ENCODE measurements around the gene BIN1.

Gene BIN1

DNA sequence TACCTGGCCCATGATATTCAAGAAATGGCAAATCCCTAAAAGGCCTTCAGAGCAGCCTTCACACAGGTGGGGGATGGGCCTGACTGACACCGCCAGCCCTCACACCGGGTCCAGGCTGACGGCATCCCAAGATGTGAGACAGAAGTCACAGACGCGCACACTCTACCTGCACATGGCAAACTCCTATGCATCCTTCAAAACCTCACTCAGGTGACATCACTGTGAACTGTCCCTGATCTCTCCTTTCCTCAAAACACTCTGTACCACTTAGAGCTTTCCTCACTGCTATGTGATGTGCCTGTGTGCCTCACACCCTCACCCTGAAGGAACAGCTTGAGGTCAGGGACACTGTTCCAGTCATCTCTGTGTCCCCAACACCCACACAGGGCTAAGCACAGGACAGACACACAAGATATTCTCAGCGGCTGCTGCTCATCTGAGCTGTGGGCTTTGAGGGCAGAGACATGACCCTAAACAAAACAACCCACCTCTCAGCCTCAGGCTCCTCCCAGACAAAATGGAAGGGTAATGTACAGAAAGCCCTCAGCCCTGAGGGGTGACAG lies 27.5 kb downstream of the BIN1 start:
- DNase-seq (ENCODE audit: low read depth in 4 of 4, low spot score in 1 of 4), result no peak

DNA sequence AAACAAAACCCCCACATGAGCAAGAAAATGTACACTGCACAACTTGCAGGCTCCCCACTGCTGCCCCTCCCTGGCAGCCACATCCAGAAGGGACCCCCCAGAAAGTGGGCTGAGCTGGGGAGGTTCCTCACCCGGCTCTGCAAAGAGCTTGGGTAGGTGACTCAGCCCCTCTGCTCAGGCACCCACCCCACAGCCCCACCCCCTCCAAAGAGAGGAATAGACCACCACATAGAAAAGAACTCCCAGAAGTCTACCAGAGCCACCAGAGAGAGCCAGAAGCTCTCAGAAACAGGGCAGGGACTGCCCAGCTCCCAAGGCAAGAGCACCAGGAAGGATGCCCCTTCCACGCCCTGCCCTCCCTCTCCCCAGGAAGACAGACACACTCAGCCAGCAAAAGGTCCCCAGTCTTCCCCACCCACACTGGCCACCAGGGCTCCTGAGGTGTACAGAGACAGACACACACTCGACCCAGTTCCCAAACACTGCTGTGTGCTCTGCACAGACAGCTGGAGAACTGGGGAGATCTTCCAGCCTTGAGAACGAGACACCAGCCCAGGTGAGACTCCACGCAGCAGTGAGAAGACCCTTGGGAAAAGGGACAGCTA lies 28.2 kb downstream of the BIN1 start:
- DNase-seq (ENCODE audit: low read depth in 4 of 4, low spot score in 1 of 4), result no peak

DNA sequence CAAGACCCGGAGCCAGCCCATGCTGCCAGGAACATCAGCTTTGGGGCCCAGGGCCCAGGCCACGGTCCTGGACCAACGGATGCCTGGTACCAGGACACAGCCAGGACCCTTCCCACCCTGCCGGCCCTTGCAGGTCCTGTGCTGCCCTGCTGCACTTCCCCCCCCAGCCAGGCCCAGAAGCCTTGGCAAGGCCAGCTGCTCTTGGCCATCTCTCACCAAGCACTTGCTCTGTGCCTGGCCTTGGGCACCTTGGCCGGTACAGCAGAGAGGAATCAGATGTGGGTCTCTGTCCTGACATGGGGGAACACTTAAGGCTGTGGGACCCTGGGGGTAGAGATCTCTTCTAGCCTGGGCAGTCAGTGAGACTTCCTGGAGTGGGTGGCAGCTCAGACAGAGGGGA lies 28.9 kb downstream of the BIN1 start:
- no peak for DNase-seq (ENCODE audit: low read depth in 4 of 4, low spot score in 1 of 4)

DNA sequence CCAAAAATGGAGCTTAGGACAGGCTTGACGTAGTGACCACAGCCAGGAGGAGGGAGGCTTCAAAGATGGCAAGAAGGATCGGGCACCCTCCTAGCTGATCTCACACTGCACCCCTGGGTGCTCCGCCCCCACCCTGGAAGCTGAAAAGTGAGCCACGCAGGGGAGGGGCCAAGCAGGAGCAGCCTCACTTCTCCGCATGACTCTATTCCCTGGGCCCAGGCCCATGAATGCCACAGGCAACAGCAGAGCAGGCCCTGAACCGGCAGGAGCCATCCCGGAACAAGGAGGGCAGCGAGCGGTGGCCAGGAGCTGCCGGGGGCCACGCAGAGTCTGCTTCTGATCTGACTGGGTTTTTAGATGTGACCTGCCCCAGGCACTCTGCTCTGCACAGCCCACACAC lies 30.0 kb downstream of the BIN1 start:
- DNase-seq (ENCODE audit: low read depth in 4 of 4, low spot score in 1 of 4), result no peak

DNA sequence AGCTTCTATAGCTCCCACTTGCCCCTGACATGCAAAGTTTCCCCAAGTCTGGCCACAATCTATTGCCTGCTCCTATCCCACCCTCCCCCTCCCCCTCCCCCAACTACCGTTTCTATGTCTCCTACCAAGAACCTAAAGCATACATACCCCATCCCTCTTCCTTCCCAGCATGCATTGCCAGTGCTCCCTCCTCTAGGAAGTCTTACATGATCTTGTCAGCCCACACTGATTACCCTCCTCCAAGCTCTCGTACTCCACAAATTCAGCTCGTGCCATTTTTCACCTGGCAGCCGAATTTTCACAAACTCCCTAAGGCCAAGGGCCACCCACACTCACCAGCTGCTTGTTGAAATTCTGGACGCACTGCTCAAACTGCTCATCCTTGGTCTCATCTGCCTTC lies 30.7 kb downstream of the BIN1 start:
- no peak for DNase-seq (ENCODE audit: low read depth in 4 of 4, low spot score in 1 of 4)

DNA sequence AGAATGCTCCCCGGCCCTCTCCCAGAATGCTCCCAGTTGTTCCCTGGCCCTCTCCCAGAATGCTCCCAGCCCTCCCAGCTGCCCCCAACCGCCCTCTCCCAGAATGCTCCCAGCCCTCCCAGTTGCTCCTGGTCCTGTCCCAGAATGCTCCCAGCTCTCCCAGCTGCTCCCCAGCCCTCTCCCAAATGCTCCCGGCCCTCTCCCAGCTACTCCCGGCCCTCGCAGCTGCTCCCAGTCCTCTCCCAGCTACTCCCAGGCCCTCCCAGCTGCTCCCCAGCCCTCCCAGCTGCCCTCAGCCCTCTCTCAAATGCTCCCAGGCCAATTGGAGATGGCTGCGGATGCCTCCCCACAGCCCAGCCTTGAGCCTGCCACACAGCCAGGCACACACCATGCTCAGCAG lies 31.1 kb downstream of the BIN1 start:
- no peak for DNase-seq (ENCODE audit: low read depth in 4 of 4, low spot score in 1 of 4)

DNA sequence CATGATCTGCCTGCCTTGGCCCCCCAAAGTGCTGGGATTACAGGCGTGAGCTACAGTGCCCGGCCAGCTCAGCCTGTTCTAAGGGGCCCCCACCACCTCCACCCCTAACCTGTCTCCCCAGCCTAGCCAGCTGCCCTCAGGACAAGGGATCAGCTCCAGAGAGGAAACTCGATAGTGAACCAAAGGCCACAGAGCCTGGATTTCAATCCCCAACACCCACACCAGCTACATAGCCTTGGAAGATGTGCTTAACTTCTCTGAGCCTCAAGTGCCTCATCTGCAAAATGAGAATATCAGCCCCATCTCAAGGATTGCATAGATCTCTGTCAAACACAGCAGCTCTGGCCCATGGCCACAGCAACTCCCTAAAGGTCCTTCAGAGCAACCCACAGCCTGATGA lies 32.0 kb downstream of the BIN1 start:
- no peak for DNase-seq (ENCODE audit: low read depth in 4 of 4, low spot score in 1 of 4)

DNA sequence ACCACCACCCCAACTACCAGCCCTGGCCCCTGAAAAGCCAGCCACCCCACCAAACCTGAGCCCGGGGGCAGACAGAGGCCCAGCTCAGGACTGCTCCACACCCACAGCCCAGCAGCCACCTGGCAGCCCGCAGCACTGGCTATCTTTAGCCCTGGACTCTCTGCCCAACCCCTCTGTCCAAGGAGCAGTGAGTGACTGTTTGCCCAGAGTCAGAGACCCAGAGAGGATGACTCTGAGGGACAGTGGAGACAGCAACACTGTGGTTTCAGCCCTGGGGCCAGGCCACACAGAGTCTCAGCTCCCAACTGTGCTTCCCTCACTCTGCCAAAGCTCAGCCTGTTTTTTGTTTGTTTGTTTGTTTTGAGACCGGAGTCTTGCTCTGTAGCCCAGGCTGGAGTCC lies 32.6 kb downstream of the BIN1 start:
- DNase-seq (ENCODE audit: low read depth in 4 of 4, low spot score in 1 of 4), result no peak

DNA sequence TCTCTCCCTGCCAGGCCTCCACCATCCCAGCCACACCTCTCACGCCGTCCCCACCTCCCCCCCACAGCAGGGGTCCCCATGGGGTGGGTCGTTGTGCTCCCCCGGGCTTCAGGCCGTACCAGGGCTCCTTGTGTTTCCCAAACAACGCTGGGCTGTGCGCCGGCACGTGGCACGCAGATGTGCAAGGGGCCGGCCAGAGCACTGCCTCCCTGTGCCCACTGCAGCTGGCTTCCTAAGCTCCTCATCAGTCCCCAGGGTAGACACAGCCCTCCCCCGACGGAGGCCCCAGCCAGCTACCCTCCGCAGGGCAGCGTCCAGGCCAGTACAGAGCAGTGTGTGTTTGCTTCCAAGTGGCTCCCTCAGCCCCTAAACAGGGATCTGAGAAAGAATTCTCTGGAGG lies 34.0 kb downstream of the BIN1 start:
- DNase-seq (ENCODE audit: low read depth in 4 of 4, low spot score in 1 of 4), result no peak

DNA sequence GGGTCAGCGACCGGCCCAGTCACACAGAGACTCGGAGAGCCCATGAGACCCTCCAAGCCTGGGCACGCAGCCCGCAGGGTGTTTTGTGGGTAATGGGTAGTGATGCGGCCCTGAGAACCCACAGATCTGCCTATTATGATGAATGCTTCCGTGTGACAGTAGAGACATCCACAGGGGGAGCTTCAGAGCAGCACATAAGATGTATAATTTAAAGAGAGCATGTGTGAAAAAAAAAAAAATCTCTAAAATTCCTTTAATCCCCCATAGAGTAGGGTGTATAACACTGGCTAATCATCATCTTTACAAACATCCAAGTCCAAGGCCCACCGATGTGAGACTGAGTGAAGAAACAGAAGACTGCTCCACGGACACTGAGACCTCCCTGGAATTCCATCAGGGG lies 34.6 kb downstream of the BIN1 start:
- no peak for DNase-seq (ENCODE audit: low read depth in 4 of 4, low spot score in 1 of 4)

DNA sequence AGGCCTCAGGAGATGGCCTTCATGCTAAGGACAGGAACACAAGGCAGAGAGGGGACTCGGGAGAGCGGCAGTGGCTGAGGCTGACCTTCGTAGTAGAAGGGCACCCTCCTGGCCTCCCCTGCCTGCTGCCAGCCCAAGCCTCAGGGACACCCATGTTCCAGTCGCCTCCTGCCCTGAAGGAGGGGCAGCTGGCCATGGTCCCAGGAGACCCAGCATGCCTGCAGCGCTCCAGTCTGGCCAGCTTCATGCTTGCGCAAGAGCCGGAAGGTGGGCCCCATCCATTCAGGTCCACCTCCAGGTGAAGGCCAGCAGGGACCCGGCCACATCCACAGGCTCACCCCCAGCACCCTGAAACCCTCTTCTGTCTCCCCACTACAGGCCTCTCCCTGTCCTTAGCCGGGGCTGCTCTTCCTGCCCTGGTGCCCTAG lies 35.0 kb downstream of the BIN1 start:
- no peak for DNase-seq (ENCODE audit: low read depth in 4 of 4, low spot score in 1 of 4)

DNA sequence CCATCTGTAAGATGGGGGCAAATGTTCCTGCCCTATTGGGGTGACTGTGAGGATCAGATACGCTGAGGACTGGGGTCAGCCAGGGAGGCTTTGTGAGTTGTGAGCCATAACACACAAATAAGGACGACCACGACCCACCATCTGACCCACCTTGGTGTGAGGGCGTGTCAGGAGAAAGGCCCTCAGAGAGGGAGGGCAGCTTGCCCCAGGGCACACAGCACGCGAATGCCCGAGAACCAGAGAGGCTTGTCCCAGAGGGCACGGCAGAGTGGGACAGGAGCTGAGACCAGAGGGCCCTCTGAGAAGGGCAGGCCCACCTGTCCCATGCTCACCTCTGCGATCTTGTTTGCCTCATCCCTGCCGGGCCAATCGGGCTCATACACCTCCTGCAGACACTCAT lies 36.7 kb downstream of the BIN1 start:
- no peak for DNase-seq (ENCODE audit: low read depth in 4 of 4, low spot score in 1 of 4)

DNA sequence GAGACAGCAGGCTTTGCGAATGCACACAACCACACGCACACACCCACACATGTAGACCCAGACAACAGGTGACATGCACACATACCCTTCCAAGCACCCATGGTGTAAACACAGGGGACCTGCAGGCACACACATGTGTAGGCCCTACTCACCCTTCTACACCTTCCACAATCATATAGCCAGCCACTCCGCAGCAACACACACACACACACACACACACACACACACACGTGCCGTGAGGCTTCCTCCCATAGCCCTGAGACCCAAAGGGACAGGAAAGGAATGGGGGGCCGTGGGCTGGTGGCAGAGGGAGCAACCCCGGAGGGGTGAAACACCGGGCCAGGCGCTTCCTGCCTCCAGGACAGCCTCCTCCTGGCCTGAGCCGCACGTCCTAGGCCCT lies 37.4 kb downstream of the BIN1 start:
- no peak for DNase-seq (ENCODE audit: low read depth in 4 of 4, low spot score in 1 of 4)

DNA sequence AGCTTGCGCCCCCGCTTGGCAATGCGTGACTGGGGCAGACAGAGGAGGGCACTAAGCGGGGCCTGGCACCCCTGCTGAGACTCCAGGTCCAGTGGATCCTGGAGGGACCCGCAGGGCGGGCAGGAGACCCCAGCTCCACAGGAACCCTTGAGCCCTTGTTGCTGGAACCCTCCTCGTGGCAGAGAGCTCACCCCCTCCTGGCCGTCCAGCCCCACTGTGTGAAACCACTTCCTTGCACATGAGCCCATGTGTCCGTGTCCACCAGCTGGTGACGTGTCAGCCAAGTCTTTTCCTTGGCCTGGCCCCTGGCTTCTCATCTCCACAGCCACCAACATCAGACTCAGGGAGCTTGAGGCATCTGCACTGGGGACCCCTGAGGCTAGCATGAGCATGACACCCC lies 38.0 kb downstream of the BIN1 start:
- DNase-seq (ENCODE audit: low read depth in 4 of 4, low spot score in 1 of 4), result no peak

DNA sequence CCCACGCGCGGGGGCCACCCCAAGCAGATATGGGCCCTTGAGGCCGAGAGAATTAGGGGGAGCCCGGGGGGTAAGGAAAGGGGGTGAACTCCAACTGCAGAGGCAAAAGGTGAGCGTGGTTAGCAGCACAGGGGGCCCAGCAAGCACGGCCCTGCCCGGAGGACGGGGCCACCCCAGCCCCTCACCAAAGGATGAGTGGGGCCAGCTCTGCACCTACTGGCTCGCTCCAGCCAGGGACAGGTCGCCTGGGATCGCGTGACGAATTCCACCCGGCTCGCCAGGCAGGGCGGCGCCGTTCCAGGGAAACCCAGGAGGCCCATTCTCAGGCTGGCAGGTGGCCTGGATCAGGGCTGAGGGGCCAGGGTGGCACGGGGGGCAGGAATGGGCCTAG lies 38.6 kb downstream of the BIN1 start:
- DNase-seq (ENCODE audit: low read depth in 4 of 4, low spot score in 1 of 4), result no peak

DNA sequence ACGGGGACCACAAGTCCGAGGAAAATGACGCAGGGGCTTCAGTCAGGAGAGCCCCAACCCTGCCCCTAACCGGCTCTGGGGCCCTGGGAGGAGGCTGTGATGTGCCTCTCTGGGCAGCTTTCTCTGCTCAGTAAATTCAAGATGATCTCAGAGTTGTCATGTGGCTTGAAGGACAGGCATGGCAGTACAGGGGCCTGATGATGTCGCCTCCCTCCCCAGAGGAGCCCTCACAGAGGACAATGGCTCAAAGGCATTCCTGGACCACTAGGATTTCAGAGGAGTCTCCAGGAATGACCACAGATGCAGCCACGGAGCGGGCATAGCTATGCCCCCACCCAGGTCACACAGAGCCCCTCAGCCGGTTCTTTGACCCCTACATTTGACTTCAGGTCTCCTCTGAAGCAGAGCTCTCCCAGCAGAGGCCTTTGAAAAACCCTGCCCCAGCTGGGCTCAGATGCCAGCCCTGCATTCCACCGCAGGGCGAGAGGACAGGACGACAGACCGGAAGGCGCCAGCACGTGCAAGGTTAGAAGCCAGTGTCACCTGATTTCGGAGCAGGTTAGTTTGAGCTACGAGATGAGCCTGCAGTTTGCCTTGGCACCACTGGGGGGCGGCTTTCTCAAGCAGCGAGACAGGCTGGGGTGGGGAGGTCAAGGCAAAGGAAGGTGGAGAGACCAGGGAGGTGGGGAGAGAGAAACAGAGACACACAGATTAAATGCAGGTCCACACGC lies 39.2 kb downstream of the BIN1 start:
- peak in 3 of 4 experiments; percentile 38 to 52 (median 50) for DNase-seq (ENCODE audit: low read depth in 4 of 4, low spot score in 1 of 4)

DNA sequence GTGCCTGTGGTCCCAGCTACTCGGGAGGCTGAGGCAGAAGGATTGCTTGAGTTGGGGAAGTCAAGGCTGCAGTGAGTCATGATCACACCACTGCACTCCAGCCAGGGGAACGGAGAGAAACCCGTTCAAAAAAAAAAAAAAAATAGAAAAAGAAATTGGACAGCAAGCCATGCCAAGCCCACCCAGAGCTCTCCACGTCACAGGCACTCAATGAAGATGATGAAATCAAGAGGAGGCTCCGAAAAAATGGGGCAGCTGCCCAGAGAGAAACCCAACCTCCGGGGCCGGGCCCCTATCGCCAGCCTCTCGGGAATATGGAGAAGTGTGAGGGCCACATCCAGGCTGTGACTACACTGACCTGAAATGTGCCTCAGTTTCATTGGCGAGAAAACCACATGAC lies 40.0 kb downstream of the BIN1 start:
- no peak for DNase-seq (ENCODE audit: low read depth in 4 of 4, low spot score in 1 of 4)

DNA sequence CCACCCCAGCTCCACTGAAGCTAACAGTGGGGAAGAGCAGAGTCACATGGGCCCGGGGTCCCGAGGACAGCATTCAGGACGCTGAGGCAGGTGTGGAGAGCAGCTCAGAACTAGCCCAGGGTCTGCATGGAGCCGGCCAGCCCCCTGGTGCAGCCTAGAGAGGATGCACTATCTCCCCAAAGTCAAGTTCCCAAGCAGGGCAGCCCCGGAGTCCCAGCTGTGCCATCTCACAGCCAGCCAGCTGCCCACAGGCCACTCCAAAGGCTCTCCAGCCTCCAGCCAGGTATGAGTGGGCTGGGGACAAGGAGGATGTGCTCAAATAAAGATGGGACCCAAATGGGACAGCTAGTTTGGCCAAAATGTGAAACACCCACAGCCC lies 41.0 kb downstream of the BIN1 start:
- no peak for DNase-seq (ENCODE audit: low read depth in 4 of 4, low spot score in 1 of 4)

DNA sequence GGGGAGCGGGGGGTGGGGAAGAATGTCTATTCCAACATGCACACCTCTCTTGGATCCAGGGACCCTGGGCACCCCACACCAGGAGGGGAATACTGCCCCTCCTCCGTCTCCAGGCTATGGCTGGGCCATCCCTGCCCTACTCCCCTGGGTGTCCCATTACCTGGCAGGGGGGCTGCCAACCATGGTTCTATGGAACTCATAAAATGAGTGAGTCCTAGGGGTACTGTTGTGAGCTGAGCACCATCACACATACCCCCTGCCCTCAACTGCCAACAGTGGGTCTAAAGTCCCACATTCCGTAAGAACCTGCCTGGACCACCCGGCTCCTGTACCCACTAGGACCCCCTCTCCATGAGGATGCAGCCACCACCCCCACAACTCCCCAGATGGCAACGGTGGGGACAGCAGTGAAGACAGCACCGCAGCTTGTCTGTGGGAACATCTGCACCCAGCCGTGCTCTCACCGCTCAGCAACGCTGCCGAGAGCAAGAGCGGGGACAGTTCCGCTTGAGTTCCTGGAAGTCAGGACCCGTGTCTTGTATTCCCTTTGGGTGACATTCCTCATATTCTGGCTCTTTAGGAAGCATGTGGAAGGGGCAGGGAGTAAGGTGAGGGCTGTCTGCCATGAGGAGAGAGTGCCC lies 41.5 kb downstream of the BIN1 start:
- no peak for DNase-seq (ENCODE audit: low read depth in 4 of 4, low spot score in 1 of 4)

DNA sequence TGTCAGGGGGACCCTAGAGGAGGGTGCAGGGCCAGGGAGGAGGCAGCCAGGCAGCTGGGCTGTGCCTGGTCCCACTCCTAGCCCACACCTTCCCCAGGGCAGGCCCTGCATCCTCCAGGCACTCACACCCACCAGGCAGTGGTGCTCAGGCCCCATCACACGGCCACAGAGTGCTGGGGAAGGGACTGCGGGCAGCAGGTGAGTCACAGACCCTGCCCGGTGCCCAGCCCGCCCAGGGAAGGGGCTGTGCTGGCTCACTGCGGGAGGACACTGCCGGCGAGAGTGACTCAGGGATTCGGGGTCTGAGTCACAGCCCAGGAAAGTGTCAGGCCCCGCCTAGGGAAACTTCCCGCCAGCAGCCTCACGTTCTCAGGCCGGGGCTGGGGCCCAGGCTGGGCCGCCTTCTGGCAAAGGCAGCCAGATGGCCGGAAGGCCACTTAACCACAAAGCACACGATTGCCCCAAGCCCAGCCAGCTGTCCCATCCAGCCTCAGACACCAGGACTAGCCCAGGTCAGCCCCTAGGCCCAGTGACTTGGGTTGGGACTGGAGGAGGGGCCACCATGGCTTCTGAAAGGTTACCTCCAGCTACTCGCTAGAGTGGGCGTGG lies 42.2 kb downstream of the BIN1 start:
- DNase-seq (ENCODE audit: low read depth in 4 of 4, low spot score in 1 of 4), result peak in 3 of 4 experiments; percentile 39 to 81 (median 53)

DNA sequence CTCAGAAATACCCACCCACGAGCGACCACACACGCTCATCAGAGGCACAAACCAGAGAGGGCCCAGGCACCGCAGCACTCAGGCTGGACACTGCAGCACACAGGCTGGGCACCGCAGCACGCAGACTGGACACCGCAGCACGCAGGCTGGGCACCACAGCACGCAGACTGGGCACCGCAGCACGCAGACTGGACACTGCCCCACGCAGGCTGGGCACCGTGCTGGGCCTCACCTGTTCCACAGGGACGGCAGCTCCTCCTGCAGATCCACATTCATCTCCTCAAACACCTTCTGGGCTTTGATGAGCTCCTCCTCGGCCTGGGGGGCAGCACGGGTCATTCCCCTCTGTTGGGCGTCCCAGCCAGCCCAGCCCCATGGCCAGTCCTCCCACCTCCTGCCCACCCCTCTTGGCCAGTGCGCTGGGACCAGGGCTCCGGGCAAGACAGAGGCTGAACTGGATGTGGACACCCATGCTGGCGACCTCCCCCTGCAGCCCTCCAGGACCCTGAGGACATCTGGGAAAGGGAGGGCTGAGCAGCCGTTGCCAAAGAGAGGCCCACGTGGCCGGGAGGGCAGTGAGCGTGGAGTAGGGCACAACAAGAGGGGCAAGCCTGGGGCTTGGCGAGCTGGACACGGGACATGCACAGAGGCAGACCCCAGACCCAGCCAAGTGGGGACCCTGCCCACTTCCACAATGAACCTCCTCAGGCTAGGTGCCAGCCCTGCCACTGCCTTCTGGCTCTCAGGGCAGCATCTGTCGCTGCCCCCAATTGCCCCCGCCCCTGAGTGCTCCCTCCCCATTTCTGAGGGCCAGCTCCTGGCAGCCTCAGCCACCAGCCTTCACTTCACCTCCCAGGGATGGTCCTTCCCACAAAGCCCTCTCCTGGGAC lies 43.0 kb downstream of the BIN1 start:
- DNase-seq (ENCODE audit: low read depth in 4 of 4, low spot score in 1 of 4), result no peak
